Esophagus squamous epithelium (tissue), 5 donors: Measurements from ENCODE around the gene DNAH14. TPM values are rescaled to one million over a fixed set of nuclear protein-coding genes. Genes with fewer than 3 reads are reported as not detected.
"Not testable (repeated sequence)": the region's sequence is repeated elsewhere in the genome, so short reads cannot be mapped to it uniquely, and the experiment has no call there.

Experiments used
- DNase-seq: peaks from one replicate; lab custom pipeline; 2025; lab: John Stamatoyannopoulos, UW
- H3K27ac ChIP-seq, 4 donors: fragments of 200-600 bp; sonication (generic); one replicate each; pipeline ENCODE4 v1.5.1; 2016 to 2019; ENCODE audit warnings: mild to moderate bottlenecking in 1 of 4
- H3K27me3 ChIP-seq, 4 donors: fragments of 200-600 bp; sonication (generic); 1 replicate in 3 of 4; 2 replicates in 1 of 4; pipeline versions ENCODE4 v1.5.1 to v1.6.0; 2017 to 2021; ENCODE audit warnings: antibody characterized with exemption in 1 of 4
- H3K36me3 ChIP-seq, 3 donors: fragments of 200-600 bp; sonication (generic); one replicate each; pipeline ENCODE4 v1.5.1; 2016 to 2019
- H3K4me1 ChIP-seq, 3 donors: fragments of 200-600 bp; sonication (generic); one replicate each; pipeline ENCODE4 v1.5.1; 2017 to 2019
- H3K4me3 ChIP-seq, 4 donors: fragments of 200-600 bp; sonication (generic); 1 replicate in 3 of 4; 2 replicates in 1 of 4; pipeline ENCODE4 v1.5.1; 2016 to 2019; ENCODE audit warnings: mild to moderate bottlenecking in 2 of 4, moderate library complexity in 1 of 4
- H3K9me3 ChIP-seq, 3 donors: fragments of 200-600 bp; sonication (generic); one replicate each; pipeline ENCODE4 v1.5.1; 2016 to 2019
- CTCF ChIP-seq, 6 experiments: fragments of 450-650 bp in 4 of 6; fragments of 200-600 bp in 2 of 6; sonication (generic) in 2 of 6; IDR thresholded peaks; one replicate each; pipeline ENCODE4 v1.5.1; 2016 to 2019; ENCODE audit warnings: antibody characterized with exemption in 6 of 6, mild to moderate bottlenecking in 4 of 6, moderate library complexity in 4 of 6
- POLR2A ChIP-seq, 4 donors: fragments of 450-650 bp; IDR thresholded peaks; one replicate each; pipeline ENCODE4 v1.6.1; 2017; ENCODE audit warnings: antibody characterized with exemption in 4 of 4, mild to moderate bottlenecking in 4 of 4, moderate library complexity in 3 of 4
- whole genome bisulfite sequencing, 2 donors: methylation state at CpG; one replicate each; pipeline ENCODE4 v1.1.5; 2018; 5-methylcytosine and 5-hydroxymethylcytosine counted together
- intact Hi-C: fragments of 100-400 bp; cut with DNase I; formaldehyde crosslinking; loops from one replicate; pipeline ENCODE4 v1.15.0; 2022
- total RNA-seq, 4 donors: library from RNA; depleted of rRNA; stranded (reverse); fragments of >200 nt; gene quantifications; one replicate each; pipeline ENCODE4 v1.1.0, GENCODE V29; 2016
- donor health status: DM: yes; HTN: yes; CAD: no.

The DNAH14 gene
- total RNA-seq, 4 donors from 2014 or later = 2.0 to 11.4 (median 7.3) TPM

GRCh38 chr1:225318706-225319575, 389.5 kb downstream of the DNAH14 start:
- Histone ChIP-seq H3K36me3 (no peaks in the 10 kb centered on the region), H3K4me3 (no peak overlapping the region), H3K4me1 (no peaks in the 10 kb centered on the region), H3K27ac (no peak overlapping the region), H3K27me3 (no peaks in the 10 kb centered on the region), H3K9me3 (no peaks in the 10 kb centered on the region)
- 31 to 33% methylated on average over 4 of the region's 4 CpGs for WGBS, 2 donors
- intact Hi-C loops = no loop called here
- TF ChIP-seq CTCF (IDR thresholded peaks at IDR 0.05) = peak; percentile 26 to 65 (median 56)
- no peak for TF ChIP-seq POLR2A (IDR thresholded peaks at IDR 0.05)
- DNase-seq = no peak

- no peaks in the 10 kb centered on the region for H3K27me3 ChIP-seq
- no peaks in the 10 kb centered on the region for H3K4me1 ChIP-seq
- no peak for TF ChIP-seq CTCF (IDR thresholded peaks at IDR 0.05)
- TF ChIP-seq POLR2A (IDR thresholded peaks at IDR 0.05) = no peak
- H3K4me3 ChIP-seq = no peak overlapping the region
- intact Hi-C loops = no loop called here
- H3K9me3 ChIP-seq = no peaks in the 10 kb centered on the region
- no peak for DNase-seq
- no peaks in the 10 kb centered on the region for H3K36me3 ChIP-seq
- H3K27ac ChIP-seq = no peak overlapping the region
These were observed 390.4 kb downstream of the DNAH14 start for GRCh38 chr1:225319871-225320270.

- Histone ChIP-seq H3K9me3 (no peaks in the 10 kb centered on the region), H3K4me1 (no peaks in the 10 kb centered on the region), H3K36me3 (no peaks in the 10 kb centered on the region), H3K4me3 (no peak overlapping the region), H3K27me3 (no peaks in the 10 kb centered on the region), H3K27ac (no peak overlapping the region)
- 93 to 95% methylated on average over 4 of the region's 4 CpGs for WGBS, 2 donors
- no peak for DNase-seq
- TF ChIP-seq POLR2A (IDR thresholded peaks at IDR 0.05) (no peak), CTCF (IDR thresholded peaks at IDR 0.05) (no peak)
- intact Hi-C loops = no loop called here
These were observed 392.3 kb downstream of the DNAH14 start for GRCh38 chr1:225321784-225322183.

GRCh38 chr1:225329041-225329440, 399.6 kb downstream of the DNAH14 start:
- Histone ChIP-seq H3K4me1 (no peaks in the 10 kb centered on the region), H3K27me3 (no peaks in the 10 kb centered on the region), H3K36me3 (no peaks in the 10 kb centered on the region), H3K27ac (no peak overlapping the region), H3K4me3 (no peak overlapping the region), H3K9me3 (no peaks in the 10 kb centered on the region)
- intact Hi-C loops = no loop called here
- TF ChIP-seq CTCF (IDR thresholded peaks at IDR 0.05) (no peak), POLR2A (IDR thresholded peaks at IDR 0.05) (no peak)
- no peak for DNase-seq

GRCh38 chr1:225329996-225330395, 400.5 kb downstream of the DNAH14 start:
- H3K27me3 ChIP-seq, H3K9me3 ChIP-seq, H3K4me1 ChIP-seq, H3K27ac ChIP-seq, H3K36me3 ChIP-seq, DNase-seq, intact Hi-C loops, H3K4me3 ChIP-seq: not testable (repeated sequence)
- 60 to 73% methylated on average over 1 of the region's 1 CpG for WGBS, 2 donors
